WTC11 (cell line): ENCODE data around the gene ALK.

ENCODE experiments used
- ATF6 ChIP-seq: sonication (generic); formaldehyde crosslinking; IDR thresholded peaks from 2 replicates; pipeline ENCODE4 v1.8.1; 2023; ENCODE audit warnings: mild to moderate bottlenecking, missing genetic modification reagents
- CBFB ChIP-seq: sonication (generic); formaldehyde crosslinking; IDR thresholded peaks from 2 replicates; pipeline ENCODE4 v1.8.1; 2022; ENCODE audit warnings: mild to moderate bottlenecking, low read depth, missing genetic modification reagents
- CREB1 ChIP-seq: sonication (generic); formaldehyde crosslinking; IDR thresholded peaks from 2 replicates; pipeline ENCODE4 v1.8.0; 2023; ENCODE audit warnings: mild to moderate bottlenecking, missing genetic modification reagents
- CTCF ChIP-seq: fragments of 200-600 bp; IDR thresholded peaks from 2 replicates; pipeline ENCODE4 v1.8.0; 2022; ENCODE audit warnings: antibody characterized with exemption
- E2F1 ChIP-seq: sonication (generic); formaldehyde crosslinking; IDR thresholded peaks from 2 replicates; pipeline ENCODE4 v1.8.0; 2022; ENCODE audit warnings: mild to moderate bottlenecking, missing genetic modification reagents
- FOXK1 ChIP-seq: sonication (generic); formaldehyde crosslinking; IDR thresholded peaks from 2 replicates; pipeline ENCODE4 v1.8.0; 2022; ENCODE audit warnings: mild to moderate bottlenecking, moderate library complexity, missing genetic modification reagents
- KAT7 ChIP-seq: sonication (generic); formaldehyde crosslinking; IDR thresholded peaks from 2 replicates; pipeline ENCODE4 v1.8.1; 2023; ENCODE audit warnings: missing genetic modification reagents, mild to moderate bottlenecking, borderline replicate concordance
- ZBTB21 ChIP-seq: sonication (generic); formaldehyde crosslinking; IDR thresholded peaks from 2 replicates; pipeline ENCODE4 v1.8.1; 2023; ENCODE audit warnings: mild to moderate bottlenecking, missing genetic modification reagents, borderline replicate concordance
- ZNF232 ChIP-seq: sonication (generic); formaldehyde crosslinking; IDR thresholded peaks from 2 replicates; pipeline ENCODE4 v1.8.0; 2022; ENCODE audit warnings: mild to moderate bottlenecking, missing genetic modification reagents

- TF ChIP-seq CTCF (no peak), CREB1 (CRISPR knock-in tag) (no peak), E2F1 (CRISPR knock-in tag) (no peak), ATF6 (no peak), CBFB (CRISPR knock-in tag) (no peak), ZNF232 (no peak), ZBTB21 (CRISPR knock-in tag) (no peak), KAT7 (CRISPR knock-in tag) (no peak), FOXK1 (CRISPR knock-in tag) (no peak)
Measured at GRCh38 chr2:29562896-29563295, 358.5 kb downstream of the ALK start.
